ENCODE data around the gene STX16.
A peak's percentile ranks its signal among the peaks of the same experiment; 100 is the strongest.

Gene STX16

DNA sequence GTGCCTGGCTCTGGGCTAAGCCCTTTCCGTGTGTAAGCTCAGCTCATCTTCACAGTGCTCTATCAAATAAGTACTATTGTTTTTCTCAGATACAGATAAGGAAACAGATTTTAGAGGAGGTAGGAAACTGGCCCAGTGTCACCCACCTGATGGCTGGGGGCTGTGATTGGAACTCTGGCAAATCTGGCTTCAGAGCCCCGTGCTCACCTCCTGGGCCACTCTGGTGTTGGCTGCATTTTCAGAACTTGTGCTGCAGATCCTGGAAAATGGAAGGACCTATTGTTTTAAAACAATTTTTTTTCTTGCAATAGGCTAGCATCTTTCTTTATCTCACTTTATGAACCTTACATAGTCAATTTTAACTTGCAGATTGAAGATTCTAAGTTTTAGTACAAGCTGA lies 5.7 kb downstream of the STX16 start:
- no peak for DNase-seq

GRCh38 chr20:58657262-58657661 lies 6.2 kb downstream of the STX16 start:
- no peak for DNase-seq

DNA sequence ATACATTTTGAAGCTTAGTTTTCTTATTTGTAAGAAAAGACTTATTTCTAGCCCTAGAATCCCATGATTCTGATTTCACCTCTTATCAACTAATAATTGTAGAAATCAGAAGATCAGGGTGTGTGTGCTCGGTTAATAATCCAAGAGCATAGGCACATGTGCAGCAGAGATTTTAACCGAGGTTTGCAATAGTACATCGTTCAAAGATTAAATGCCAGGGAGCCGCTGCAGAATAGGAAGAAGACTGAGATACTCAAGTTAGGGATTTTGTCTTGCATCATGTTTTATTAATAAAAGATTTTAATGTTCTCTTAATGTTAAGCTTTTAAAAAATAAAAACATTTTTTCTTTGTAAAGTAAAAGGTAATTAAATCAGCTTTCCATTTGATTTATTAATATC lies 6.9 kb downstream of the STX16 start:
- no peak for DNase-seq

DNA sequence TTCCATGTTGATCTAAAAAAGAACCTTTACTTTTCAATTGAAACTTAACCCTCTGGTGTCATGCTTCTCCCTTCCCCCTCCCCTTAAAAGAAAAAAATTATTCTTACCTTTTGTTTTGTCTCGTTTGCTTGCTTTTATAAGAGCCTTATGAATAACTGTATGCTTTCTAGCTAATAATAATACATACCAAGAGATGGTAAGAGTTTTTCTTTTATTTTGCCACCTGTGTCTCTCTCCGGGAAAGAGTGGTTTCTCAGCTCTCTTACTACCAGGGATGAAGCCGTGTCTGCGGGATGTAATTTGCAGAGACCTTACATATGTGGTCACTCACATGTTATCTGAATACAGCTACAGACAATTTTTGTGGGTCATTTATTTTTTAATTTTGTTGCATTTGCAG lies 7.7 kb downstream of the STX16 start:
- no peak for DNase-seq

GRCh38 chr20:58659841-58660240 lies 8.8 kb downstream of the STX16 start:
- DNase-seq, result no peak

DNA sequence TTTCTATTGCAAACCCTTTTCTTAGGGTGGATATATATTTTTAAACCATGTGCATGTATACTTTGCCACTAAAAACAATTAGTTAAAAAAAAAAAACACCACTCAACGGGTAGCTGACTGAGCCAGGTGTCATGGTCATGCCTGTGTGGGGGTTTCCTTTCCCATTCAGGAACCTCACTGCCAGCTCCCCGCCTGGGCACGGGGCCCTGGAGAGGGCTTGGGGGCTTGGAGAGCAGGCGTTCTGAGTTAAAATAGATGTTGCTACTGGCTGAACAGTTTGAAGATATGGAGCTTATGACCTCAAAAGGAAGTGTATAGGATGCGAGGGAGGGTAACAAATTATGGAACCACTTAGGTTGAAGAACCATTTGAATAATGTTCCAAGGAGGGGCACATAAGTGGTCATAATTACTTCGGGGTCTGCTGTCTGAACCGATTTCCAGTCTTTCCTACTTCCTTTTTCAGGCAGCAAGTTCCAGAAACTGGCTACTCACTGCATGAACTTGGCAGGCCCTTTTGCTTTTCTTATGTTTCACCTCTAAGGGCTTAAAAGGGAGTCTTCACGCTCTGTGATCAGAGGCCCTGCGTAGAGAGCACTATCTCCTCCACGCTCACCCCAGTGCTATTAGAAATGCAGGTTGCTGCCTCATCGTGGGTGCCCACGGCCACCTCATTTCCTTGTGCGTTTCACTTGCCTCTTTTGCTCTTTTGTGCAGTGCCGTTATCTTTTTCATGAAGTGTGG lies 9.9 kb downstream of the STX16 start:
- peak; percentile 50 for DNase-seq

DNA sequence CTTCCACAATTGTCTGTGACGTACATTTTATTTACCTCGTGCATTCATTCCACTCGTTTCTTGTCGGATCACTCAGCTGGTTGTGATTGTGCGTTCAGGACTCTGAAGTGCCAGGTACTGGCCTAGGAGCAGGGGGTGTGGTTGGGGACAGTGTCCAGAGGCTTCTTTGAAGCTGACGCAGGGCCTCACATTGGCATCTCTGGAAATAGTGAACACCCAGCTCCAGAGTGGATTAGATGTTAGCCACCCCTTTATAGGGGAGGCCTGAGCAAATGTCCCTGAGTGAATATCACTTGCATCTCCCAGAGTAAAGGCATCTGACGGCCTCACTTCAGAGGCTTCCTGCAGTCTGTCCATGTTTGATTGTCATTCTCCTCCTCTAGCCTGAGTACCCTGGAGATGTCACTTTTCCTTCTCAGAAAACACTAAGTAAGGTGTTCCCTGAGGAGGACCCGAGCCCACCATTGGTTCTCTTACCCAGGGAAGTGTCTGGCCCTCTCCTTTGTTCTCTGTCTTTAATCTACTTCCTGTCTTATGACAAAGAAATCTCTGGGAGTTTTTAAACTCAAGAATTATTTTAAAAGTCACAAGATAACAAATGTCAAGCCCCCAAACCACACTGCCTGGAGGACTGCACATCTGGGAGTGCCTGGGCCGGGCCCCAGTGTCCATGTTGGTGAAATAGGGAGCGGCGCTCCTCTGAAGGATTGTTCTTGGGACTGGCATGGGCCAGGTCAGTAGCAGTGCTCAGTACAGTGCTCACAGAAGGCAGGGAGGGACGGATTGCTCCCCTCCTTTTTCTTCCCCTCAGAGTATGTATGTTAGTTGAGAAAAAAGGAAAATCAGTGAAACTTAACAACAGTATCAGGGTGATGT lies 10.8 kb downstream of the STX16 start:
- no peak for DNase-seq

GRCh38 chr20:58664331-58664730 lies 13.2 kb downstream of the STX16 start:
- DNase-seq, result no peak

DNA sequence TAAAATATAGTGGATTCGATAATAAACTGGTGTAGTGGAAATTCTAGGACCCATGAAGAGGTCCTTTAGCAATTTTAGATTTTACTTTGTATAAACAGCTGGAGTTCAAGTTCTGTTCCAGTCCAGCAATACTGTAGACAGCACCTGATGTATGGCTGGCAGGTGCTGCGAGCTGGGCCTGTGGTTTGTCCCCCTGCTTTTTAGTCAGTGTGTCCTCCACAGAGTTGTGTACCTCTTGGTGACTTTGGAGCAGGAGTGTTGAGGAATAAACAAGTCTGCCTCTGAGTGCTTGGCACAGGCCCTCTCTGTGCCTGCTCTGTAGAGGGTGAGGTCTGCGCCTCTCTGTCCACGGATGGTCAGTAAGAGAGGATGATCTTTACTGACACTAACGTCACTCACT lies 13.8 kb downstream of the STX16 start:
- no peak for DNase-seq

DNA sequence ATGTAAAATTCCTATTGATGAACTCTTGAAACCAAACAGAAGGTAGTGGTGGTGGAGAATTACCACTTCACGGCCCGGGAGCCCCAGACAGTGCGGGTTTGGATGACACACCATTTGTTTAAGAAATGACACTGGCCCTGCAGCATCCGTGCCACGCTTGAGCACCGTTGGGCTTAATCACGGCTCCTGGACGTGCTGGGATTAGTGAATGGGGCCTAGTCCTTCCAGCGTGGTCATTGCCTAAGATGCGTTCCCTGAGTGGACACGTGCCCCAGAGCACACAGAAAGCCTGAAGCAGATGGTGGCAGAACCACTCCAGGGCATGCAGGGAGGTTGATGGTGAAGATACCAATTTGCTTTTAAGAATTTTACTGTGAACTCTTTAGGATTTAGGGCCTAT lies 14.5 kb downstream of the STX16 start:
- no peak for DNase-seq

DNA sequence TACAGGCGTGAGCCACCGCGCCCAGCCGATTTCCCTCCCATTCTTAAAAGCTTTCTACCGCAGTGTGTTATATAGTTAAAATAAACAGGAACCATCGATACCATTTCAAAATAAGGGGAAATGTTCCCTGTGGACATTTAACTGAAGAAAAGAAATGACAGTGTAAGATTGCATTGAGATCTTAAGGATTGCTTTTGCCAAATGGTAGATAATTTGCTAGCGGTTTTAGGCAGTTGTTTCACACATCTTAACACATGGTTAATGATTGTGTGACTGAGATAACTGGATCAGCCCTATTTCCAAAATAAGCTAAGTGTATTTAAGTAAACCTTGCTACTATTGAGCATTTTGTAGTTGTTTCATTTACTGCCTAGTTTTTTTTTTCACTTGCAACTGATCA lies 15.6 kb downstream of the STX16 start:
- no peak for DNase-seq

GRCh38 chr20:58667975-58668374 lies 16.9 kb downstream of the STX16 start:
- no peak for DNase-seq

DNA sequence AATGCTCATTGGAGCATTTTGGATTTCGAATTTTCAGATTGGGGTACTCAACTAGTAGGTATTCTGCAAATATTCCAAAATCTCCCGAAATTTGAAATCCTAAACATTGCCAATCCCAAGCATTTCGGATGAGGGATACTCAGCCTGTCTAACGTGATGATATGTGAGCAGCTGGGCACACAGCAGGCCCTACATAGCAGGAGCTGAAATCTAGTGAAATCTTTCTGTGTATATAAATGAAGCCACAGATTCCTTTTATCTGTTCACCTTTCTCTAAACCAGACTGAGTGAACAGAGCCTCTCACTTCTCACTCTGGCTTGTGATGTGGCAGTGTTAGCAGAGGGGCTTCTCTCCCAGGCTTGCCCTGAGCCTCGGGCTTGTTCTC lies 17.8 kb downstream of the STX16 start:
- DNase-seq, result no peak

DNA sequence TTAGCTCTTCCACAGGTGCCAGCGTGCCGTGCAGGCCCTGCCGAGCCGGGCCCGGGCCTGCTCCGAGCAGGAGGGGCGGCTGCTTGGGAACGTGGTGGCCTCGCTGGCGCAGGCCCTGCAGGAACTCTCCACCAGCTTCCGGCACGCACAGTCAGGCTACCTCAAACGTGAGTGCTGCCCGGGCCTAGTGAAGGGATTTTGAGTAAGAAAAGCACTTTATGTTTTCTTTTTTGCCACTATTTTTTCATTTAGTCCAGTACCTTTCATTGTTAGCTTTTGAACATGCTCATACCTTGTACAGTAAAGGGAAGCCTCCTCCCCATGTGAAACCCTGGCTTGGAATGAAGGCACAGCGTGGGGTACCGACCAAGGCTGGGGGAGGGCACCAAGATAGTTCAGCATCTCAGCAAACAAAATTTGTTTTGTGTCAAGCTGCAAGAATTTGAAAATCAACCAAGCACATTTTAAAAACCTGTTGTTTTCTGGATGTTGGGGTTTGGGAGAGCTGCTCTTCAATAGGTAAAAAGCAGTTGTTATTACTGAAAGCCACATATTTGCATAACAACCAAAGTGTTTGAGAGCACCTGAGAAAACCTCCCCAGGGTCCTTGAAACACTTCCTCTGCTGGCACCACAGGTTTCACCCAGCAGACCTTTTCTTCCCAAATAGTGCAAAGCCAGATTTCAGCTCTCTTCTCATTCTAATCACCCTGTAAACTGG lies 18.4 kb downstream of the STX16 start:
- DNase-seq, result no peak

DNA sequence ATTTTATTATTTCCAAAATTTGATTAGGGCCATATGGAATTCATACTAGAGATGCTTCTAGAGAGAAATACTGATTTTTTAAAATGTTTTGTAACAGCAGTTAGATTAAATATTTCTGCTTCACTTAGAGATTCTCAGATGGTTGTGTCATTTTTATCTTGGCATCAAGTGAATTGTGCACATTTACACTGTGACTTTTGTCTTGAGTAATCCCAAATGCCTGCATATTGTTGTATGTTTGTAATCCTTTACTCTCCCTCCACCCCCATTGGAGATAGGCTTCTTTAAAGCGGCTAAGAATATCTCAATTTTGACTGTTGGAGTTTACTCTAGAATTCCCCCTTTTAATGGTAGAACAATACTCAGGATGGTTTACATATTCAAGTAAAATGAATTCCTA lies 19.0 kb downstream of the STX16 start:
- no peak for DNase-seq

GRCh38 chr20:58670659-58671058 lies 19.6 kb downstream of the STX16 start:
- DNase-seq, result no peak

DNA sequence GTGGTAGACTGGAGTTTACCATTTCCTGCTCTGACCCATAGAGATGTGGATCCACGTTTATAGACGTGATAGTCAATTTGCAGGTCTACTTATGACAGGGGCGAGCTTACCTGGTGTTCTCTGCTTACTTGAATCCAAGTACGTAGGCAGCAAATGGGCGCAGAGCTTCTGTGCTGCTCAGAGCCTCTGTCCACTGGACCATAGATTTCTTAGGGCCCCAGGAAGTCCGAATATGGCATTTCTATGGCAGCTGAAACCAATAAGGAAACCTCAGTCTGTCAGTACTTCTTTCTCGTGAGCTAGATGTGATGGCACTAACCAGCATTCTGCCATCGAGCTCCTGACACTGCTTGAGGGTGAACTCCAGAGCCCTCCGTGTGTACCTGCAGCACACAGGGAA lies 22.0 kb downstream of the STX16 start:
- DNase-seq, result no peak

DNA sequence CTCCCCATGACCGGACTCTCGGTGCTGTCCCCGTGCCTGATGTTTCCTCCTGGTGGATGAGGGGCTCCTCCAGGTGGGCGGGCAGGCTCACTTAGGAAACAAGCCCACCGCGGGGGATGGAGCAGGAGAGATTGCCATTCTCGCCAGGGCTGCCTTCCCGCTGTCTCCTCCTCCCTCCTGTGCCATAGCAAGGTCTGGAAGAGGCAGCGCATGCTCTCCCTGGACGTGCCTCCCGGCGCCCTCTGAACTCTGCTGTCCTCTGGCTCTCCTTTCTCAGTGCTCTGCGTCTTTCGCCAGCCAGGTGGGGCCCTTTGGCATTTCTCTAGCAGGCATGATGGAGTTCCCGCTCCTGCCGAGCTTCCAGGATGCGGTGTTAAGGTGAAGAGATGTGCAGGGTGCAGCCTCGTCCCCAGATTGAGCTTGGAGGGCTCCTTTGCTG lies 24.1 kb downstream of the STX16 start:
- DNase-seq, result no peak

GRCh38 chr20:58675641-58676040 lies 24.6 kb downstream of the STX16 start:
- no peak for DNase-seq

DNA sequence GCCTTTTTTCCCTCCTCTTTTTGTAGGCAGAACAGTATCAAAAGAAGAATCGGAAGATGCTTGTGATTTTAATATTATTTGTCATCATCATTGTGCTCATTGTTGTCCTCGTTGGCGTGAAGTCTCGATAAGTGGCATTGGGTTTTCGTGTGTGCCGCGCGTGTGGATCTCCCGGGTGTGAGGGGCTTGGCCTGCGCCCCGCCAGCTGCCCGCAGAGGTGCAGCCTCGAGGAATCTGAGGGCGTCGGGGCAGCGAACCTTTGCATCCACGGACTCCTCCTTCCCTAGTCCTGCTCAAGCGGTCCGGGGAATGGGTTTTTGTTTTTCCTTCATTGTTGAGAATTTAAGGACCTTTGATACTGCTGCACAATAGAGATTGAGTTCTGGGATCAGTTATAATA lies 25.1 kb downstream of the STX16 start:
- no peak for DNase-seq

DNA sequence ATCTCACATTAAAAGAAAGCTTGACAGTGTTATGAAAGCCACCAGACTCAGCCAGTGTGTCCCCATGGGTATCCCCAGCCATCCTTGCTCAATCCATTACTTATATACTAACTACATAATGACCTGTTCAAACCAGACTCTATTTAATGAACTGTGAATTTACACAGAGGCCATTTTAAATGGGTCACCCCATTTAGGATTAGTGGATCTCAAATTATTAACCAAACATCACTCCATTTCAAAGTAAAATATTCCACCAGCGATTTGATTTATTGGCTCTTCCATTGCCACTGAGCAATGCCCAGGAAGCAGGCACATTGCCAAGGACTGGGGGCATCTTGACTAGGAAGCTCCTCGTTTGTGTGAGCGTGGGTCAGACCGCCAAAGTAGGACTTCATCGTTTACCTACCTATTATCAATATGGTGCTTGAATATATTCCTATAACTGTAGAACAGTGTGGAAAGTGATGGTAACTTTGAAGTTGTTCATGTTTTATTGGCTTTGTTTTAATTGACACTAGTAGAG lies 26.1 kb downstream of the STX16 start:
- DNase-seq, result no peak

DNA sequence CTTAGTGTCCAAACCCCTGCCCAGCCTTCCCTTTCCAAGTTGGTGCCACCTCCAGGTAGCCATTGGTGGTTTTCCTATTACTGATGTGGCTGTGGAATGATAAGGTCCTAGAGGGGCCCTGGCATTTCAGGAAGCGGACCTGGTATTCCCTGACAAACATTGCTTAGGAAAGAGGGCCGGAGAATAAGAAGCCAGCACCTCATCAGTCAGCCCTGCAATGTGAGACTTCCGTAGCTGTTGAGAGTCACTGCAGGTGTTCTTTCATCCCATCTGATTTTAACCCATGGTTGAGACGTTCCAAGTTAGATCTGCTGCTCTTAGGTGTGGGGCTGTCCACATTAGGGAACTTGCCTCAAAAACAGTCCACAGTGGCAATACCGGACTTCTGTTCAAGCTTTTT lies 26.7 kb downstream of the STX16 start:
- no peak for DNase-seq

- DNase-seq, result no peak
Observed at GRCh38 chr20:58678806-58679205, 27.7 kb downstream of the STX16 start.
